NOMO-1 (cell line): Measurements from ENCODE around the gene BCKDK.
"Not testable (repeated sequence)": the region's sequence is repeated elsewhere in the genome, so short reads cannot be mapped to it uniquely, and the experiment has no call there.

ENCODE experiments used
- DNase-seq, 2 experiments: peaks; one replicate each; lab custom pipeline; 2025; ENCODE audit not compliant: unreplicated experiment in 2 of 2; lab: John Stamatoyannopoulos, UW

BCKDK gene

GRCh38 chr16:31120129-31120528 is 11.9 kb downstream of the BCKDK start:
- no peak for DNase-seq

DNA sequence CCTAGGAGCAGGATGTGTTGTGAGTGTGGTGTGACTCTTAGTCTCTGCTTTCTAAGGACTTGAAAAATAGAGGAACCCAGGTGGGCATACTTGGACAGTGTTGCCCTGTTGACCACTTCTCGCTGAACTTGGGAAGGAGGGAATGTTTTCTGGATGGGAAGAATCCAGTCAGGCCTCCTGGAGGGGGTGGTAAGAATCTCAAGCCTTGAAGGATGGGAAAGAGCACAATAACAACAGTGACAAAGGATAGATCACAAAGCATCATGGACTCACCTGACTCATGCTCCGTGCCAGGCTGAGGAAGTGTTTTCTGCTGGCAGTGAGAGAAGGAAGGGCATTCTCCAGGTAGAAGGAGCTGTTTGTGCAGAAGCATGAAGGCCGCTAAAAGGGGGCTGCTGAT is 17.7 kb downstream of the BCKDK start:
- no peak for DNase-seq

DNA sequence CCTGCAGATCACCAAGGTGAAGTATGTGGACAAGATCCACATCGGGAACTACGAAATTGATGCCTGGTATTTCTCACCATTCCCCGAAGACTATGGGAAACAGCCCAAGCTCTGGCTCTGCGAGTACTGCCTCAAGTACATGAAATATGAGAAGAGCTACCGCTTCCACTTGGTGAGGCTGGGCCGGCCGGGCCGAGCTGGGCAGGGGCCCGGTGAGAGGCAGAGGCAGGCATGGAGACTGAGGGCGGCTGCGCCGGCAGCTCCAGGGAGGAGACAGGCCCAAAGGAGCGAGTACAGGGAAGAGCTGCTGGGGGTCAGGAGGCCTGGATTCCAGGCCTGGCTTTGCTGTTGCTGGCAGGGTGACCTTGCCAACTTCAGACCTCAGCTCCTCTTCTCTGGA is 19.0 kb downstream of the BCKDK start:
- DNase-seq, result no peak

- peak; percentile 96 to 98 for DNase-seq
Observed at GRCh38 chr16:31128711-31129567, 20.8 kb downstream of the BCKDK start.

DNA sequence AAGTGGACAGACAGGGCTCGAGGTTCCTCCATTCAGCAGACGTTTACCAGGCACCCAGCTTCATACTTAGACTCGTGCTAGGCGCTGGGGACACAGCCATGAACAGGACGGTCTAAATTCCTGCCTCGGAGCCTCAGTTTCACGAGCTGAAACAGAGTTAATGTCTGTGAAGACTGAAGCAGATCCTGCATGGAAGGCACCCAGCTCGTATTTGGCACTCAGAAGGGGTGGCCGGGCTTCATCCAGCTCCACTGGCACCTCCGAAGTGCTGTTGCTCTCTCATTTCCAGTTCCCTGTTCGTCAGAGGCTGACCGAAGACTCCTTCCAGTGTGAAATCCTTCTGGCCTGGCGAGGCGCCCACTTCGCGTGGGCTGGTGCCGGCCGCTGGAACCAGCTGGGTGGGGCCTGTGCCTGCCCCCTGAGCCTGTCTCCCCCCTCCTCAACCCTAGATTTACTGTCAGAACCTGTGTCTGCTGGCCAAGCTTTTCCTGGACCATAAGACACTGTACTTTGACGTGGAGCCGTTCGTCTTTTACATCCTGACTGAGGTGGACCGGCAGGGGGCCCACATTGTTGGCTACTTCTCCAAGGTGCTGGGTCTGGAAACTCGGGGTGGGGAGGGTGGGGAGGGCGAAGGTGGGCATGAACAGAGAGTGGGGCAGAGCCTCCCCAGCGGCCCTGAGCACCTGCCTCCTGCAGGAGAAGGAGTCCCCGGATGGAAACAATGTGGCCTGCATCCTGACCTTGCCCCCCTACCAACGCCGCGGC is 21.6 kb downstream of the BCKDK start:
- peak in 1 of 2 experiments; percentile 48 for DNase-seq

DNA sequence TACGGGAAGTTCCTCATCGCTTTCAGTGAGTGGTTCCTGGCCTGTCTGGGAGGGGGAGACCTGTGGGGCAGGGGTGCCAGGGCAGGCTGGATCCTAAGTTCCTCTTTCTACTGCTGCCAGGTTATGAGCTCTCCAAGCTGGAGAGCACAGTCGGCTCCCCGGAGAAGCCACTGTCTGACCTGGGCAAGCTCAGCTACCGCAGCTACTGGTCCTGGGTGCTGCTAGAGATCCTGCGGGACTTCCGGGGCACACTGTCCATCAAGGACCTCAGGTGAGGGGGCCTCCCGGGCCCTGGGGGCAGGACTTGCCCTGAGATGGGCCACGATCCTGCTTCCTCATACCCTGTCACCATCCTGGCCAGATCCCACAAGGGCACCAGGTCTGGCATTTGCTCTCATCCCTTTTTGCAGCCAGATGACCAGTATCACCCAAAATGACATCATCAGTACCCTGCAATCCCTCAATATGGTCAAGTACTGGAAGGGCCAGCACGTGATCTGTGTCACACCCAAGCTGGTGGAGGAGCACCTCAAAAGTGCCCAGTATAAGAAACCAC is 22.2 kb downstream of the BCKDK start:
- peak in 1 of 2 experiments; percentile 17 for DNase-seq

DNA sequence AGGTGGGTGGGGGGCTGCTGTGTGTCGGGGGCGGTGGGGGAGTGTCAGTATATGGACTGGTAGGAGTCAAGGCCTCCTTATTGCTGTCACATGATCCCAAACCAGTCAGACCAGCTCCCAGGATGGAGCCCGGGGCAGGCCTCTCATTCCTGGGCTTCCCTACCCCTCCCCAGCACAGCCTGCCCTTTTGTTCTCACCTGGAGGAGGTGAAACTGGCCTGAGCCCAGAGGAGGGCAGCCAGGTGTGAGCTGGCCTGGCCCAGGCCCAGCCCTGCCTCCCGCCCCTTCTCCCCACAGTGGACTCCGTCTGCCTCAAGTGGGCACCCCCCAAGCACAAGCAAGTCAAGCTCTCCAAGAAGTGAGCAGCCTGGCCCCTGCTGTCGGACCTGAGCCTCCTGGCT is 22.7 kb downstream of the BCKDK start:
- DNase-seq, result no peak

DNA sequence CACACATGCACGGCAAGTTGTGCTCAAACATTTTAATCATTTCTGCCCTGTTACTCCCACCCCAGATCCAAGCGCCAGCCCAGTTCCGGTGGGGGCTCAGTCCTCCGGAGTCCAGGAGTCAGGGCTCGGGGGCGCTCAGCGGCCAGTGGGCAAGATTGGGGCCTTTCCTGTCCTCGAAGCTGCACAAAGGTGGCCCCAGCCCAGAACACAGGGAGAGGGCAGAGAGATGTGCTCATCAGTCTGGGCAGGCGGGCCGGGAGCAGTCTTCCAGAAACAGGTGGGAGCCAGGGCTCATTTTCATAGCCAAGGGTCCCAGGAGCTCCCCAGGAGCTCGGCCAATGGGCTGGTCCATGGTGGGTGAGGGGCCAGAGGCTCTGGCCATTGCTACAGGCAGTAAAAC is 23.2 kb downstream of the BCKDK start:
- DNase-seq, result no peak

DNA sequence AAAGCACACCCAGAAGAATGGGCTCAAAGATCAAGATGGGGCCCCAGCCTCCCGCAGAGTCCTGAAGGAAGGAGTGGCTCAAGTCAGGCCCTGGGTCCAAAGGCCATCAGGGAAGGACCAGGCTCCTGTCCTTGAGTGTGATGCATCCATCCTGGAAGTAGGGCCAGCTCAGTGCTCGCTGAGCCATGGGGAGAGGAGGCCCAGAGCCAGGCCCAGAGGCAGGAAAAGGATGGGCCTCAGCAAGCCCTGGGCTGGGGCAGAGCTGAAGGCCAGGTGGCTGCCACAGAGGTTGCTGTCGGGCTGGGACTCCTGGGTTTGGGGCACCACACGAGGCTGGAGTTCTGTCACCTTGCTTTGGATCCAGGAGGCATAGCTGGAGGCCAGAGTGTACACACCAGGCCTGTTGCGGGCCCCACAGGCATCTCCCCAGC is 23.7 kb downstream of the BCKDK start:
- no peak for DNase-seq

GRCh38 chr16:31132303-31132979 is 24.3 kb downstream of the BCKDK start:
- DNase-seq, result no peak

DNA sequence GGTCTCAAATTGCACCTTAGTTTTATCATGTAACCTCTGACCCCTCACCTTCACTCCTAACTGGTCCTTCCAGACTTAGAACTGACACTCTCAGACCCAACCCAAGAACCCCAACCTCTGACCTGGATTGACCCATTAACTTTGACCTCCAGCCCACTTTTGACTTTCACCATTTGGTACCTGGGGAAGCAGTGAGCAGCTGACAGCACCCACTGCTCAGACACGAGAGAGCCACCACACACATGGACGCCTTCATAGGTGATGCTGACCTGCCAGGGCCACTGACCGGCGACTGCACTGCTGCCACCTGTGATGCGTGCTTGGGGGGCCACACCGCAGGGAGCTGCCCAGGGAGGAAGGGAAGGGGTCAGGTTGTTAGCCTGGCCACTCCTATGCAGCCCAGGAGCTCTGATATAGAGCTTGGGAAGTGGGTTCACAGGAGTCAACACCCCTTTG is 24.9 kb downstream of the BCKDK start:
- no peak for DNase-seq

- DNase-seq, result peak; percentile 67 to 81
Observed at GRCh38 chr16:31134091-31134571, 25.9 kb downstream of the BCKDK start.

GRCh38 chr16:31134625-31135534 is 26.7 kb downstream of the BCKDK start:
- no peak for DNase-seq

DNA sequence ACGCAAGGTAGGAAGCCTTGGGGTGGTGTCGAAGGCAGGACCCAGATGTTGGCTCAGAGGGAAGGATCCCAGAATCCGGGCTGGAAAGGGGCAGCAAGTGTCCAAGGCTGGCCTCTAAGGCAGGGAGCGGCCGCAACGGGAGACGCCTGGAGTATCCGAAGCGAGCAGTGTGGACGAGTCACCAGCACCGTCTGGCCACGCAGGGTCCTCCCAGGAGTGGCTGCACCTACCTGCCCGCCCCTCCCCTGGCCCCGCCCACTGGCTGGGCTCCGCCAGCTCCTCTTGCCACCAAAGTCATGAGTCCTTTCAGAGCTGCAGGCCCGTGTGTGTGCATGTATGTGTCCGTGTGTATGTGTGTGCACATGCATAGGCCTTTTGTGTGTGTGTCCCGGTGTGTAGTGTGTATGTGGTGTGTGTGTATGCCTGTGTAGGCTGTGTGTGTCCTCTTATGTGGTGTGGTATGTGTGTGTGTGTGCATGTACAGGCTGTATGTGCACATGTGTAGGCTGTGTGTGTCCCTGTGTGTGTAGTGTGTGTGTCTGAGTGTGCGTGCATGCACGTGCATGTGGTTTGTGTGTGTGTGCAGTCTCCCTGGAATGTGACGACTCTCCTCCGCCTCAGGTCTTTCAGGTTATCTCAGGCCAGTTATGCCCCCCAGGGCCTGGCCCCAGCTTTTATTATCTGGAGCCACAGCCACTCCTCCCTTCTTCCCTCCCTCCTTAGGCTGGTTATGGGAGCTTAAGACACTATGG is 27.5 kb downstream of the BCKDK start, which contains the start of gene PRSS8:
PRSS8 (minus strand) TSS at position 193 of the 752 bp plus-strand sequence. CDS start 229 bp downstream, outside the sequence.
- no peak for DNase-seq

GRCh38 chr16:31136287-31136662 is 28.1 kb downstream of the BCKDK start:
- no peak for DNase-seq

GRCh38 chr16:31136822-31137499 is 28.8 kb downstream of the BCKDK start:
- not testable (repeated sequence) for DNase-seq

GRCh38 chr16:31138621-31139578 is 30.7 kb downstream of the BCKDK start:
- DNase-seq, result no peak
